SK-N-SH (cell line): Measurements from ENCODE around the gene ZNRF1. TPM values are rescaled to one million over a fixed set of nuclear protein-coding genes. Genes with fewer than 3 reads are reported as not detected.

Source experiments
- CTCF ChIA-PET: fragments of 300-600, 350-600 bp; formaldehyde crosslinking; extraction: SDS; loops from one replicate; lab custom pipeline; 2021; lab: Yijun Ruan, JAX
- POLR2A ChIA-PET: fragments of 350-600 bp; sonication (Branson Sonifier 250); formaldehyde crosslinking; extraction: SDS; loops from one replicate; lab custom pipeline; 2020; ENCODE audit warnings: antibody characterized with exemption, inconsistent platforms; lab: Yijun Ruan, JAX
- DNase-seq: peaks from one replicate; pipeline ENCODE4 v3.0.0; 2012
- H2AFZ ChIP-seq: fragments of 200-600 bp; sonication (generic); 2 replicates; pipeline ENCODE4 v1.8.1; 2016; ENCODE audit warnings: antibody characterized with exemption, mild to moderate bottlenecking, low read depth
- H3F3A ChIP-seq: fragments of 200-600 bp; sonication (generic); replicated peaks from 2 replicates; pipeline ENCODE3; 2016; ENCODE audit warnings: antibody characterized with exemption, mild to moderate bottlenecking; ENCODE audit not compliant: insufficient read depth
- H3K27ac ChIP-seq, 2 experiments: fragments of 200-500 bp in 1 of 2; fragments of 200-600 bp in 1 of 2; sonication (Bioruptor generic) in 1 of 2; sonication (generic), shearing (Covaris generic) in 1 of 2; 2 replicates each; pipeline versions ENCODE4 v1.5.1 to v1.6.1; 2014 to 2016; ENCODE audit warnings: low read depth in 2 of 2, inconsistent platforms in 1 of 2, low read length in 1 of 2, mild to moderate bottlenecking in 1 of 2, mixed read lengths in 1 of 2
- H3K27me3 ChIP-seq: fragments of 200-600 bp; sonication (generic), shearing (Covaris generic); 2 replicates; pipeline ENCODE4 v1.6.1; 2016; ENCODE audit warnings: mixed run types; ENCODE audit not compliant: insufficient read depth
- H3K36me3 ChIP-seq, 2 experiments: fragments of 200-500 bp in 1 of 2; fragments of 200-600 bp in 1 of 2; sonication (Bioruptor generic) in 1 of 2; sonication (generic) in 1 of 2; replicated peaks in 1 of 2; 2 replicates each; pipeline versions ENCODE3 to v1.5.1; 2014 to 2016; ENCODE audit warnings: low read length in 1 of 2, mild to moderate bottlenecking in 1 of 2; ENCODE audit not compliant: insufficient read depth in 2 of 2, control insufficient read depth in 1 of 2
- H3K4me1 ChIP-seq, 2 experiments: fragments of 200-500 bp in 1 of 2; fragments of 200-600 bp in 1 of 2; sonication (Bioruptor generic) in 1 of 2; sonication (generic), shearing (Covaris generic) in 1 of 2; 2 replicates each; pipeline versions ENCODE4 v1.5.1 to v1.6.1; 2014 to 2016; ENCODE audit warnings: low read depth in 1 of 2, low read length in 1 of 2, mixed run types in 1 of 2; ENCODE audit not compliant: insufficient read depth in 2 of 2, control insufficient read depth in 1 of 2
- H3K4me2 ChIP-seq: fragments of 200-600 bp; sonication (generic), shearing (Covaris generic); 2 replicates; pipeline ENCODE4 v1.6.1; 2017; ENCODE audit warnings: mixed run types
- H3K4me3 ChIP-seq, 2 experiments: fragments of 200-500 bp in 1 of 2; fragments of 200-600 bp in 1 of 2; sonication (Bioruptor generic) in 1 of 2; sonication (generic), shearing (Covaris generic) in 1 of 2; 2 replicates each; pipeline versions ENCODE4 v1.5.1 to v1.8.1; 2014 to 2016; ENCODE audit warnings: low read depth in 2 of 2, inconsistent platforms in 1 of 2, low read length in 1 of 2, mild to moderate bottlenecking in 1 of 2, mixed read lengths in 1 of 2, moderate library complexity in 1 of 2
- H3K79me2 ChIP-seq: fragments of 200-600 bp; sonication (generic); 2 replicates; pipeline ENCODE4 v1.8.1; 2017; ENCODE audit warnings: mild to moderate bottlenecking; ENCODE audit not compliant: insufficient read depth
- H3K9ac ChIP-seq: fragments of 200-600 bp; sonication (generic); 2 replicates; pipeline ENCODE4 v1.6.1; 2017; ENCODE audit warnings: mixed run types
- H3K9me2 ChIP-seq: fragments of 200-600 bp; sonication (generic); 2 replicates; pipeline ENCODE4 v1.6.1; 2017; ENCODE audit warnings: mixed run types
- H3K9me3 ChIP-seq: fragments of 200-600 bp; sonication (generic); 2 replicates; pipeline ENCODE4 v1.6.1; 2017; ENCODE audit warnings: mixed run types, mild to moderate bottlenecking, moderate library complexity
- H4K20me1 ChIP-seq: fragments of 200-600 bp; sonication (generic); 2 replicates; pipeline ENCODE4 v1.6.1; 2017; ENCODE audit warnings: mild to moderate bottlenecking, mixed run types; ENCODE audit not compliant: insufficient read depth
- EP300 ChIP-seq, 2 experiments: IDR thresholded peaks; 2 replicates each; pipeline versions ENCODE4 v1.4.0 to v1.6.1; 2012; ENCODE audit warnings: borderline replicate concordance in 1 of 2, low read depth in 1 of 2, low read length in 1 of 2
- FOSL2 ChIP-seq: IDR thresholded peaks from 2 replicates; pipeline ENCODE4 v1.4.0; 2012; ENCODE audit warnings: low read depth, mild to moderate bottlenecking, moderate library complexity, borderline replicate concordance
- SIN3A ChIP-seq: IDR thresholded peaks from 2 replicates; pipeline ENCODE4 v1.6.1; 2012; ENCODE audit warnings: low read depth, mild to moderate bottlenecking, low read length, moderate library complexity, borderline replicate concordance
- TAF1 ChIP-seq: IDR thresholded peaks from 2 replicates; pipeline ENCODE4 v1.6.1; 2012; ENCODE audit warnings: low read depth, mild to moderate bottlenecking, low read length, moderate library complexity, borderline replicate concordance
- YY1 ChIP-seq: IDR thresholded peaks from 2 replicates; pipeline ENCODE4 v1.4.0; 2012; ENCODE audit warnings: low read depth, mild to moderate bottlenecking
- WGBS: methylation state at CpG from one replicate; pipeline ENCODE4 v1.1.6; 2017; ENCODE audit warnings: low lambda C conversion rate; 5-methylcytosine and 5-hydroxymethylcytosine counted together
- polyA plus RNA-seq, 3 experiments: library from polyadenylated mRNA; depleted of rRNA; stranded (reverse); fragments of >200 nt; gene quantifications; 2 replicates each; pipeline ENCODE4 v1.2.3, GENCODE V29; 2012
- TF ChIP-seq, protein P1 (sequence below): IDR thresholded peaks from 2 replicates; pipeline ENCODE4 v1.4.0; 2012; ENCODE audit warnings: low read depth, borderline replicate concordance
- TF ChIP-seq, protein P2 (sequence below): IDR thresholded peaks from 2 replicates; pipeline ENCODE4 v1.6.1; 2012; ENCODE audit warnings: mild to moderate bottlenecking, low read depth, low read length, moderate library complexity
- TF ChIP-seq, protein P3 (sequence below): IDR thresholded peaks from 2 replicates; pipeline ENCODE4; 2012
- TF ChIP-seq, protein P4 (sequence below): fragments of 200-600 bp; sonication (generic); IDR thresholded peaks from 2 replicates; pipeline ENCODE4 v1.6.1; 2017; ENCODE audit warnings: antibody characterized with exemption, mild to moderate bottlenecking, moderate library complexity

The ZNRF1 gene
- polyA plus RNA-seq, 1 of the 3 experiments (the other 2 are of a cell fraction), result 23.7 TPM

DNA sequence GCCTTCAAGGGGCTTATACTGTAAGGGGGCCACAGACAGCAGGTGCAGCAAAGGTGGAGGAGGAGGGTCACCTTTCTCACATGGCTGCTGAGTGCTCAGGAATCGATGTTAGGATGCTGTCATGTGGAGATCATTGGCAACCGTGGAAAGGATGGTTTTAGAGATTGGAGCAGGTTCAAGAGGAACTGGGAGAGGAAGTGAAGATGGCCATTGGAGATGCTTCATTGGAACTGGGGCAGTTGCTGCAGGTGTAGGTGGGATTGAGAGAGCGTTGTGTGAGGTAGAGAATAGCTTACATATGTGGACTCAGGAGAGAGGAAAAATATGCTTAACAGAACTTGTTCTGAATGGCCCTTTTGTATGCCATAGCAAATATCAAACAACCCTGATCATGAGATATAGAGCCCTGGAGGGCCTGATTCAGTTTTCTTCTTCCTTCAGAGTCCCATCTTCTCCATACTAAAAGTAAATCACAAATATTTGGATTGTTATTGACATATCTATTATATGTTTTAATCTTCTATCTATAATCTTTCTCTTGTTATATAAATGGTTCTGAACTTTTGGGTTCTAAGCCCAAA lies 77.0 kb downstream of the ZNRF1 start:
- DNase-seq, result no peak
- H4K20me1 ChIP-seq, result peaks cover 33% of the 10 kb centered on the region
- H3K36me3 ChIP-seq, result no peaks in the 10 kb centered on the region
- peaks cover 4 to 31% of the 10 kb centered on the region in 2 experiments; a peak in 1 of 4 replicates for H3K4me1 ChIP-seq
- H3K27ac ChIP-seq, result no peak overlapping the region
- no peaks in the 10 kb centered on the region for H3K9me2 ChIP-seq
- no peaks in the 10 kb centered on the region for H3F3A ChIP-seq
- ChIA-PET CTCF (no interaction called here), POLR2A (no interaction called here)
- no peak overlapping the region for H3K4me2 ChIP-seq
- no peak overlapping the region for H3K9ac ChIP-seq
- H3K9me3 ChIP-seq, result no peaks in the 10 kb centered on the region; the same call in 1 of the 2 replicates
- no peak overlapping the region for H2AFZ ChIP-seq
- H3K79me2 ChIP-seq, result peaks cover 86% of the 10 kb centered on the region
- WGBS, result 95% methylated on average over 3 of the region's 3 CpGs
- no peaks in the 10 kb centered on the region for H3K27me3 ChIP-seq
- H3K4me3 ChIP-seq, result no peak overlapping the region
- TF ChIP-seq EP300 (IDR thresholded peaks at IDR 0.05; ENCODE audit: borderline replicate concordance in 1 of 2, low read depth in 1 of 2, low read length in 1 of 2), result no peak
- TF ChIP-seq, protein P1, sequence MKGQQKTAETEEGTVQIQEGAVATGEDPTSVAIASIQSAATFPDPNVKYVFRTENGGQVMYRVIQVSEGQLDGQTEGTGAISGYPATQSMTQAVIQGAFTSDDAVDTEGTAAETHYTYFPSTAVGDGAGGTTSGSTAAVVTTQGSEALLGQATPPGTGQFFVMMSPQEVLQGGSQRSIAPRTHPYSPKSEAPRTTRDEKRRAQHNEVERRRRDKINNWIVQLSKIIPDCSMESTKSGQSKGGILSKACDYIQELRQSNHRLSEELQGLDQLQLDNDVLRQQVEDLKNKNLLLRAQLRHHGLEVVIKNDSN, result no peak
- TF ChIP-seq TAF1, result no peak
- no peak for TF ChIP-seq FOSL2
- TF ChIP-seq, protein P2, sequence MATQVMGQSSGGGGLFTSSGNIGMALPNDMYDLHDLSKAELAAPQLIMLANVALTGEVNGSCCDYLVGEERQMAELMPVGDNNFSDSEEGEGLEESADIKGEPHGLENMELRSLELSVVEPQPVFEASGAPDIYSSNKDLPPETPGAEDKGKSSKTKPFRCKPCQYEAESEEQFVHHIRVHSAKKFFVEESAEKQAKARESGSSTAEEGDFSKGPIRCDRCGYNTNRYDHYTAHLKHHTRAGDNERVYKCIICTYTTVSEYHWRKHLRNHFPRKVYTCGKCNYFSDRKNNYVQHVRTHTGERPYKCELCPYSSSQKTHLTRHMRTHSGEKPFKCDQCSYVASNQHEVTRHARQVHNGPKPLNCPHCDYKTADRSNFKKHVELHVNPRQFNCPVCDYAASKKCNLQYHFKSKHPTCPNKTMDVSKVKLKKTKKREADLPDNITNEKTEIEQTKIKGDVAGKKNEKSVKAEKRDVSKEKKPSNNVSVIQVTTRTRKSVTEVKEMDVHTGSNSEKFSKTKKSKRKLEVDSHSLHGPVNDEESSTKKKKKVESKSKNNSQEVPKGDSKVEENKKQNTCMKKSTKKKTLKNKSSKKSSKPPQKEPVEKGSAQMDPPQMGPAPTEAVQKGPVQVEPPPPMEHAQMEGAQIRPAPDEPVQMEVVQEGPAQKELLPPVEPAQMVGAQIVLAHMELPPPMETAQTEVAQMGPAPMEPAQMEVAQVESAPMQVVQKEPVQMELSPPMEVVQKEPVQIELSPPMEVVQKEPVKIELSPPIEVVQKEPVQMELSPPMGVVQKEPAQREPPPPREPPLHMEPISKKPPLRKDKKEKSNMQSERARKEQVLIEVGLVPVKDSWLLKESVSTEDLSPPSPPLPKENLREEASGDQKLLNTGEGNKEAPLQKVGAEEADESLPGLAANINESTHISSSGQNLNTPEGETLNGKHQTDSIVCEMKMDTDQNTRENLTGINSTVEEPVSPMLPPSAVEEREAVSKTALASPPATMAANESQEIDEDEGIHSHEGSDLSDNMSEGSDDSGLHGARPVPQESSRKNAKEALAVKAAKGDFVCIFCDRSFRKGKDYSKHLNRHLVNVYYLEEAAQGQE, result no peak
- TF ChIP-seq, protein P3, sequence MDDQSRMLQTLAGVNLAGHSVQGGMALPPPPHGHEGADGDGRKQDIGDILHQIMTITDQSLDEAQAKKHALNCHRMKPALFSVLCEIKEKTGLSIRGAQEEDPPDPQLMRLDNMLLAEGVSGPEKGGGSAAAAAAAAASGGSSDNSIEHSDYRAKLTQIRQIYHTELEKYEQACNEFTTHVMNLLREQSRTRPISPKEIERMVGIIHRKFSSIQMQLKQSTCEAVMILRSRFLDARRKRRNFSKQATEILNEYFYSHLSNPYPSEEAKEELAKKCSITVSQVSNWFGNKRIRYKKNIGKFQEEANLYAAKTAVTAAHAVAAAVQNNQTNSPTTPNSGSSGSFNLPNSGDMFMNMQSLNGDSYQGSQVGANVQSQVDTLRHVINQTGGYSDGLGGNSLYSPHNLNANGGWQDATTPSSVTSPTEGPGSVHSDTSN, result no peak

DNA sequence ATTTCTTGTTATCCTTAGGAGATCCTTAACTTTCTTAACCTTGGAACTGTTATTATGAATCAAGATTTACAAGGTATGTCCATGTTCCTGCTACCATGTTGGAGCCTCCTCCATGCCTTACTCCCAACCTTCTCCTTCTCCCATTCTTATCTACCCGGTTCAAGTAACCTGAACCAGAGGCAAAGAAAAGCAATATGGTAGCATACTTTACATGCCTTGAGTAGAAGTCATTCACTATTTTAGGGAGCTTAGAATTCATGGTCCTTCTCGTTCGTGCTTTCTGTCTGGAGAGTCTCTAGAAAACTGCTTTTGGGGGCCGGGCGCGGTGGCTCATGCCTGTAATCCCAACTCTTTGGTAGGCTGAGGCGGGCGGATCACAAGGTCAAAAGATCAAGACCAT lies 80.1 kb downstream of the ZNRF1 start:
- TF ChIP-seq SIN3A (no peak), YY1 (no peak)
- TF ChIP-seq, protein P4, sequence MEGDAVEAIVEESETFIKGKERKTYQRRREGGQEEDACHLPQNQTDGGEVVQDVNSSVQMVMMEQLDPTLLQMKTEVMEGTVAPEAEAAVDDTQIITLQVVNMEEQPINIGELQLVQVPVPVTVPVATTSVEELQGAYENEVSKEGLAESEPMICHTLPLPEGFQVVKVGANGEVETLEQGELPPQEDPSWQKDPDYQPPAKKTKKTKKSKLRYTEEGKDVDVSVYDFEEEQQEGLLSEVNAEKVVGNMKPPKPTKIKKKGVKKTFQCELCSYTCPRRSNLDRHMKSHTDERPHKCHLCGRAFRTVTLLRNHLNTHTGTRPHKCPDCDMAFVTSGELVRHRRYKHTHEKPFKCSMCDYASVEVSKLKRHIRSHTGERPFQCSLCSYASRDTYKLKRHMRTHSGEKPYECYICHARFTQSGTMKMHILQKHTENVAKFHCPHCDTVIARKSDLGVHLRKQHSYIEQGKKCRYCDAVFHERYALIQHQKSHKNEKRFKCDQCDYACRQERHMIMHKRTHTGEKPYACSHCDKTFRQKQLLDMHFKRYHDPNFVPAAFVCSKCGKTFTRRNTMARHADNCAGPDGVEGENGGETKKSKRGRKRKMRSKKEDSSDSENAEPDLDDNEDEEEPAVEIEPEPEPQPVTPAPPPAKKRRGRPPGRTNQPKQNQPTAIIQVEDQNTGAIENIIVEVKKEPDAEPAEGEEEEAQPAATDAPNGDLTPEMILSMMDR, result no peak
- TF ChIP-seq, all 33 proteins: peak for 0
- H4K20me1 ChIP-seq, result peaks cover 34% of the 10 kb centered on the region
- no peak overlapping the region for H2AFZ ChIP-seq
- H3K9ac ChIP-seq, result no peak overlapping the region
- ChIA-PET CTCF (no interaction called here), POLR2A (no interaction called here)
- peaks cover 4 to 23% of the 10 kb centered on the region in 2 experiments; a peak in 1 of 4 replicates for H3K4me1 ChIP-seq
- H3K4me2 ChIP-seq, result no peak overlapping the region
- no peaks in the 10 kb centered on the region for H3F3A ChIP-seq
- 92% methylated on average over 8 of the region's 8 CpGs for WGBS
- H3K4me3 ChIP-seq, result no peak overlapping the region
- no peaks in the 10 kb centered on the region for H3K36me3 ChIP-seq
- H3K79me2 ChIP-seq, result peaks cover 87% of the 10 kb centered on the region
- no peak overlapping the region for H3K27ac ChIP-seq
- no peak for DNase-seq
- no peaks in the 10 kb centered on the region for H3K27me3 ChIP-seq
- H3K9me3 ChIP-seq, result no peaks in the 10 kb centered on the region; the same call in 1 of the 2 replicates
- H3K9me2 ChIP-seq, result no peaks in the 10 kb centered on the region
